K562 (cell line): ENCODE data around the gene TAS1R3. TPM values are rescaled to one million over a fixed set of nuclear protein-coding genes. Genes with fewer than 3 reads are reported as not detected.

Experiments
- CXXC5 ChIP-seq: fragments of 250-450 bp; sonication (Bioruptor Pico); IDR thresholded peaks from 2 replicates; pipeline ENCODE4 v1.8.0; 2022; ENCODE audit warnings: inconsistent platforms, mild to moderate bottlenecking, moderate library complexity
- GMEB1 ChIP-seq: fragments of 250-450 bp; sonication (Bioruptor Pico); IDR thresholded peaks from 2 replicates; pipeline ENCODE4 v1.4.0; 2020; ENCODE audit warnings: mild to moderate bottlenecking
- KAT7 ChIP-seq: sonication (generic); formaldehyde crosslinking; IDR thresholded peaks from 2 replicates; pipeline ENCODE4 v1.8.0; 2022; ENCODE audit warnings: missing genetic modification reagents, mild to moderate bottlenecking, borderline replicate concordance
- KAT8 ChIP-seq: fragments of 450-650 bp; IDR thresholded peaks from 2 replicates; pipeline ENCODE4 v1.6.1; 2016; ENCODE audit warnings: low read depth, mild to moderate bottlenecking
- MGA ChIP-seq: fragments of 450-650 bp; IDR thresholded peaks from 2 replicates; pipeline ENCODE4 v1.6.1; 2016; ENCODE audit warnings: mild to moderate bottlenecking, moderate library complexity
- MTA1 ChIP-seq: fragments of 450-650 bp; IDR thresholded peaks from 2 replicates; pipeline ENCODE4 v1.6.1; 2017; ENCODE audit warnings: borderline replicate concordance
- MYC ChIP-seq, 2 experiments: fragments of 250-450 bp in 1 of 2; sonication (Bioruptor Pico) in 1 of 2; IDR thresholded peaks; 2 replicates each; pipeline versions ENCODE4 v1.5.1 to v1.6.1; 2012 to 2021; ENCODE audit warnings: low read depth in 2 of 2, borderline replicate concordance in 1 of 2, improper control_type of control experiment in 1 of 2, low read length in 1 of 2, mild to moderate bottlenecking in 1 of 2, moderate library complexity in 1 of 2
- NRF1 ChIP-seq, 2 experiments: fragments of 450-650 bp; IDR thresholded peaks in 1 of 2; conservative IDR thresholded peaks in 1 of 2; 2 replicates each; pipeline ENCODE4 v1.6.1; 2014; ENCODE audit warnings: mild to moderate bottlenecking in 2 of 2
- POLR3A ChIP-seq: IDR thresholded peaks from 2 replicates; pipeline ENCODE4 v1.6.1; 2011; ENCODE audit warnings: borderline replicate concordance, mild to moderate bottlenecking, moderate library complexity; ENCODE audit not compliant: insufficient read length, insufficient read depth; ENCODE audit errors: extremely low read depth
- ZNF23 ChIP-seq: fragments of 250-450 bp; sonication (Bioruptor Pico); IDR thresholded peaks from 2 replicates; pipeline ENCODE4 v1.4.0; 2020; ENCODE audit warnings: mild to moderate bottlenecking
- ZNF449 ChIP-seq: fragments of 250-450 bp; sonication (Bioruptor Pico); IDR thresholded peaks from 2 replicates; pipeline ENCODE4 v1.8.0; 2022; ENCODE audit warnings: moderate library complexity, mild to moderate bottlenecking, inconsistent platforms
- ZNF707 ChIP-seq: fragments of 250-450 bp; sonication (Bioruptor Pico); conservative IDR thresholded peaks from 2 replicates; pipeline ENCODE4 v1.8.0; 2022; ENCODE audit warnings: inconsistent platforms, mild to moderate bottlenecking, moderate library complexity
- polyA plus RNA-seq, 8 experiments: library from polyadenylated mRNA; depleted of rRNA in 4 of 8; stranded (reverse) in 5 of 8; unstranded in 3 of 8; fragments of >200 nt; fragmentation: Nextera tagmentation in 2 of 8; fragmentation: Illumina TruSeq in 1 of 8; extraction: Ambion mirVana in 2 of 8; extraction: Trizol in 1 of 8; gene quantifications; 2 replicates each; pipeline versions ENCODE4 v1.2.1 to v1.2.3, GENCODE V29; 2011 to 2014; ENCODE audit warnings: inconsistent platforms in 1 of 8, missing spikeins in 1 of 8
- total RNA-seq, 7 experiments: library from RNA; depleted of rRNA in 6 of 7; stranded (reverse); fragments of >200 nt in 6 of 7; fragmentation: Illumina TruSeq in 2 of 7; extraction: Trizol in 2 of 7; gene quantifications; 2 replicates each; pipeline versions ENCODE4 v1.2.1 to v1.2.3, GENCODE V29; 2011 to 2021; ENCODE audit warnings: low replicate concordance in 1 of 7

The TAS1R3 gene
- total and polyA plus RNA-seq, 9 of the 15 experiments (the other 6 are each of a cell fraction or from before 2014, with no cell fraction given), result 0.07 to 0.13 TPM; not detected in 7

- TF ChIP-seq ZNF449 (CRISPR knock-in tag), result no peak
- TF ChIP-seq MTA1, result no peak
- no peak for TF ChIP-seq MYC (IDR thresholded peaks at IDR 0.05; ENCODE audit: low read depth, low read length)
- TF ChIP-seq MYC (CRISPR knock-in tag; IDR thresholded peaks at IDR 0.05; ENCODE audit: borderline replicate concordance, low read depth), result no peak
- no peak for TF ChIP-seq MGA
- no peak for TF ChIP-seq KAT7 (CRISPR knock-in tag)
- TF ChIP-seq NRF1 (conservative IDR thresholded peaks at IDR 0.05 in 1 of 2, IDR thresholded peaks at IDR 0.05 in 1 of 2), result no peak; a peak in 1 of 4 replicates
- peak; percentile 85 for TF ChIP-seq GMEB1
- no peak for TF ChIP-seq ZNF707
- TF ChIP-seq POLR3A, result no peak
- TF ChIP-seq CXXC5 (CRISPR knock-in tag), result peak; percentile 84
- no peak for TF ChIP-seq KAT8
- TF ChIP-seq ZNF23 (CRISPR knock-in tag), result no peak
Measured at GRCh38 chr1:1349256-1350012, 18.4 kb downstream of the TAS1R3 start, which contains the start of gene DVL1 (continued).
